Hematopoietic multipotent progenitor cell treated with erythropoietin and hydrocortisone succinate and interleukin-3 and kit ligand, for 8 days (in vitro differentiated cells): ENCODE measurements around the gene CNTRL.
"Not testable (repeated sequence)": the region's sequence is repeated elsewhere in the genome, so short reads cannot be mapped to it uniquely, and the experiment has no call there.

Experiments used
- DNase-seq: peaks from one replicate; pipeline ENCODE4 v3.0.0-alpha.2; 2015

CNTRL gene

DNA sequence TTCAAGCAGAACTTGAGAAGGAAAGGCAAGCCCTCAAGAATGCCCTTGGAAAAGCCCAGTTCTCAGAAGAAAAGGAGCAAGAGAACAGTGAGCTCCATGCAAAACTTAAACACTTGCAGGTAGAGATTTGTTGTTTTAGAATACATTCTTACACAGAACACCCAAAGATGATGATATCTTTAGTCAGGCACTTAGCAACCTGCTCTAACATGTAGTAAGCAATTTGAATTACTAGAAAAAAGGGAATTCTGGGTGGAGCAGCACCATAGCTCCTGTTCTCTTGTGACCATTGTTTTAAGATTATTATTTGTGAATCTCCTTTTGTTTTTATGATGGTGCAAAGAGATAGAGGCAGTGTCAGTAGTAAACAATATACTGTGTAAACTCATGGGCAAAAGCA is 63.8 kb downstream of the CNTRL start:
- no peak for DNase-seq

DNA sequence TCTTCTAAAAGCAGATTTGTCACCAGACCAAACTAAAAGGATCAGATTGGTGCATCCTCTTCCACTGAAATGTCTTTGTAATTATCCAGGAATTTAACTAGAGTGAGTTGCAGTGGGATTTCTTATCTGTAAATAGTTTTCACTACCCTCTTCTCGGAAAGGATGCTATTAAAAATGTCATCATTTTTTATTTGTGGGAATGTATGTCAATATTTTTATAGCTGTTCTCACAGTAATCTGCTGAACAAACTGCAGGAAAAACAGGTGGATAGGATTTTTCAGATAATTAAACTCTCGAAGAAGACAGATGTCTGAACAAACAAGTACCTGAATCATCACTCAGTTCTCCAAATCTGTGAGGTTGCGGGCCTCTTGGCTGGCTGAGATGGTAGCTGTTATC is 64.2 kb downstream of the CNTRL start:
- DNase-seq: no peak

DNA sequence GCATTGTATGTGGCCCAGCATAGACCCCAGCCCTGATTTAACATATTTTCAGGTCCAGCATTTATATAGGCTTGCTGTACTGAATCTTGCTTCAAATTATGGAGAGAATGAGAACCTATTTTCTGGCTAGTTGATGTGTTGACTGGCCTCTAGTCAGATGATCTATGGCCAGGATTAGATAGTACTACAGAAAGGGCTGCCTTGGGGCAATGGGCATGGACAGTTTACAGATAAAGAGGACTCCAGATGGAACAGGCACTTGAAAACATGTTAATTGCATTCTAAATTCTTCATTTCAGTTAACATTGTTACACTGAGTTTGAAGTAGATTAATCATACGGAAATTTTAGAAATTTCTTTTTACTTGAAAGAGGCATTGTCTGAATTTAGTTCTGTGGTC is 65.4 kb downstream of the CNTRL start:
- no peak for DNase-seq

DNA sequence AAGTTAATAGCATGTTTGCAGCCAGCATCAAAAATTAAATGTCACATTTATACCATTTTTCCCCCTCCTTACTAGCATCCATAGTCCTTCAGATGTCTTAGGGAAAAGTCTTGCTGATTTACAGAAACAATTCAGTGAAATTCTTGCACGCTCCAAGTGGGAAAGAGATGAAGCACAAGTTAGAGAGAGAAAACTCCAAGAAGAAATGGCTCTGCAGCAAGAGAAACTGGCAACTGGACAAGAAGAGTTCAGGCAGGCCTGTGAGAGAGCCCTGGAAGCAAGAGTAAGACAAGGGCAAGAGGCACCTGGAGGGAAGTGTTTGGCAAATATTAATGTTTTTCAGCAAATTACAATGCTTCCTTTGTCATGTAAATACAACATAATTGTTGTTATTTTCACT is 66.6 kb downstream of the CNTRL start:
- DNase-seq: no peak

DNA sequence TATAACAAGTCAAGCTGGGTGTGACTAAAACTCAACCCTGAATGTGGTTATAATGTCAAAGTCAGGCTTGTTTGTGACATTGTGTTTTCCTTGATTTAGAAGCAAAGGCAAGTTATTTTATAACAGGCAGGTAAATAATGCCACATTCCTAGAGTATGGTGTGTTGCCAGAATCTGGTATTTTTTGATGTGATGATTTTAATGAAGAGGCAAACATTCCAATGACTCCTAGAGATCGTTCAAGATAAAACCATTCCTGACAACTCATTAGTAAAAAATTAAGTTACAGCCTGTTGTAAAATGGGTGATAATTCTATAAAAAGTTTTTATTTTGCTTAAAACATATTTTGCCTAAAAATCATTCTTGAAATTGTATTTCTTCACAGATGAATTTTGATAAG is 67.0 kb downstream of the CNTRL start:
- DNase-seq: no peak

DNA sequence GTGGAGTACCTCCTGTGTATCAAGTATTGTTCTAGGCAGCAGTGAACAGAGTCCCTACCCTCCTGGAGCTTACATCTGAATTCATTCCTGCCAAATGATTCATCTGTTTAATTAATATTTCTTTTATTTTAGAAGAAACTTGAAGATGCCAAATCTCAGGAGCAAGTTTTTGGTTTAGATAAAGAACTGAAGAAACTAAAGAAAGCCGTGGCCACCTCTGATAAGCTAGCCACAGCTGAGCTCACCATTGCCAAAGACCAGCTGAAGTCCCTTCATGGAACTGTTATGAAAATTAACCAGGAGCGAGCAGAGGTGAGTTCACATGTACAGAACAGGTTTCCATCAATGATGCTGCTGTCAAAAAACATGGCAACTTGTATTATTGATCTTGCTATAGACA is 69.0 kb downstream of the CNTRL start:
- peak; percentile 62 for DNase-seq

DNA sequence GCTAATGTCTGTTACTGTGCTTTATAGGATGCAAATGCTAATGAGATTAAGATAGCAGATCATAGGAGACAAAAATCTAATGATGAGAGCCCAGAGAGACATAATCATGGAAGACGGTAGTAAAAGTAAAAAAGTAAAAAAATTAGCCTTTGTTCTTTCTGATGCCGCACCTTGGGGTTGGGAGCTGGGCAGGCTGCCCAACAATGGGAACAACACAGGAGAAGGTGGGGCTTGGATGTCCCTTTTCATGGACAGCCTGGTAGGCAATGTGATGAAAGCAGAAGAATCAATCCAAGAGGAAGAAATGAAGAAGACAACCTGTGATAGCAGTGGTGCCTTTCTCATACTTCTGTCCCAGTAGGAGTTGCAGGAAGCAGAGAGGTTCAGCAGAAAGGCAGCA is 69.7 kb downstream of the CNTRL start:
- no peak for DNase-seq

DNA sequence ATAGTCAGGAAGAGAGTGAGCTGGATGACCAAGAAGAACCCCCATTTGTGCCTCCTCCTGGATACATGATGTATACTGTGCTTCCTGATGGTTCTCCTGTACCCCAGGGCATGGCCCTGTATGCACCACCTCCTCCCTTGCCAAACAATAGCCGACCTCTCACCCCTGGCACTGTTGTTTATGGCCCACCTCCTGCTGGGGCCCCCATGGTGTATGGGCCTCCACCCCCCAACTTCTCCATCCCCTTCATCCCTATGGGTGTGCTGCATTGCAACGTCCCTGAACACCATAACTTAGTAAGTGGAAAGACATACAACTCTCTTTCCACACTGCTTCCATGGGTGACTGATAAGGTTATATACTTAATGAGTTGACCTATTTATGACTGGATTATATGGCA is 75.4 kb downstream of the CNTRL start:
- DNase-seq: no peak

DNA sequence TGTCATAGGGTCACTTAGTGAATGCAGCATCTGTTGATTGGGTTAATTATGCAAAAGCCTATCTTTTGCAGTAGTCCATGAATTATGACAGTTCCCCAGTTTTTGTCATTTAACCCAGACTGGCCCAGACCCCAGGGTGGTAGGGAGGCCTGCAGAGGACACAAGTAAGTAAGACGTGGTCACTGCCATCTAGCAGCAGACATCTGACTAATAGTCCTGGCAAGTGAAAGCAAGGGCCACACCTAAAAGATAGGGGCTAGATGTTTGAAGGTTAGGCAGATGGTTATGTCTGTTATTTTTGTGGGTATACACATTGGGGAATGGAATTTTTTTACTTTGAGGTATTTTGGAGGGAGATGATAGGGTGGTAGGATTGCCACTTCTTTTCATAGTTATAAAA is 78.9 kb downstream of the CNTRL start:
- DNase-seq: peak; percentile 77

DNA sequence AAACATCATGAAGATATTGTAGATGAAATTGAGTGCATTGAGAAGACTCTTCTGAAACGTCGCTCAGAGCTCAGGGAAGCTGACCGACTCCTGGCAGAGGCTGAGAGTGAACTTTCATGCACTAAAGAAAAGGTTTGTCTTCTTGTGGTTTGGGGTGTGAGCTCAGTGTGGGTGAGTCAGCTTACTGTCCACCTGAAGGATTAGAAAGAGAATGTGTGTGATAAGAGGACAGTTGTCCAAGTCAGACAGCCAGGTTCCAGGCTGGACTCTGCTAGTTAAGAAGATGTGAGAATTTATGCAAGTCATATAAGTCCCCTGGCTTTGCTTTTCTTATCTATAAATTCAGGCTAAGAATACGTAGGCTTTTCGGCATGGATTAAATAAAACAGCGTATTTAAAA is 80.0 kb downstream of the CNTRL start:
- peak; percentile 76 for DNase-seq

DNA sequence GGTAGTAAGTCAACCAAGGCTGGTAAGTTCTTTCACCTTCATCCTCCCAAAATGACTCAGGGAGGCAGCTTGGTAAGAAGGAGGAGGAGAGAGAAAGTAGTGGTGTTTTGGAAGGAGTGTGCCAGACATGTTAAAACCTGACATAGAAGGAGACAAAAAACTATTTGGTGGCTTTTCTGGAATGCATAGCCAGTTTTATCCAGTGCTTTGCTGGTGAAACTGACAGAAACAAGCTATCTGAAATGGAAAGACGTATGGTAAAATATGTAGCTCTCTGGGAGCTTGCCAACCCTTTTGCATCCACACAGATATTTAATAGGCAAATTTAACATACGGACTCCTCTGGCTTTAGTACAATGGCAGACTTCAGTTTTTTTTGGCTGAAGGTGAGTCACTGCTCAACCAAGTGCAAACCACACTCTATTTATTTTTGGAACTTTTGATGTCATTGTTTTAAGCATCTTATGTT is 81.5 kb downstream of the CNTRL start:
- DNase-seq: no peak

DNA sequence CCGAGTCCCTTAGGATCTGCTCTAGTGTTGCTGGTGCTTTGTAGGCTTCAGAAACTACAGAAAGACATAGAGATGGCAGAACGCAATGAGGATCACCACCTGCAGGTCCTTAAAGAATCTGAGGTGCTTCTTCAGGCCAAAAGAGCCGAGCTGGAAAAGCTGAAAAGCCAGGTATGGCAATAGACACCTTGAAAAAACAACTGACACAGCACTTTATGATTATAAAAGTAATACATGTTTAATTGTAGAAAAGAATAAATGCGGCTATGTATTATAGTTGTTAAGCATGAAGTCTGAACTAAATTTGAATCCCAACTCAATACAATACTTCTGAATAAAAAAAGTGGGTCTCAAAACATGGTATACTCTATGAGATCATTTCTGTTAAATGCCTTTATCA is 83.2 kb downstream of the CNTRL start:
- no peak for DNase-seq

DNA sequence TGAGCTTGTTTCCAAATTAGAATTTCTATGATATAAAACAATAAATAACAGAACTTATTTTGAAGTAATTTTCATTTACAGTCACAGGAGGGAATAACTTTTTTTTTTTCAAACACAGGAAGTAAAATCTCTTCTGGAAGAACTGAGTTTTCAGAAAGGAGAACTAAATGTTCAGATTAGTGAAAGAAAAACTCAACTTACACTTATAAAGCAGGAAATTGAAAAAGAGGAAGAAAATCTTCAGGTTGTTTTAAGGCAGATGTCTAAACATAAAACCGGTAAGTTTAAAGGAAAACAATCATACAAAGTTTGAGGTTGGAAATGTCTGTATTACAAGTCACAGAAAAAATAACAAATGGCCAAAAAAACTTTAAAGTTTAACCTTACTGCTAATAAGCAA is 85.3 kb downstream of the CNTRL start:
- DNase-seq: no peak

DNA sequence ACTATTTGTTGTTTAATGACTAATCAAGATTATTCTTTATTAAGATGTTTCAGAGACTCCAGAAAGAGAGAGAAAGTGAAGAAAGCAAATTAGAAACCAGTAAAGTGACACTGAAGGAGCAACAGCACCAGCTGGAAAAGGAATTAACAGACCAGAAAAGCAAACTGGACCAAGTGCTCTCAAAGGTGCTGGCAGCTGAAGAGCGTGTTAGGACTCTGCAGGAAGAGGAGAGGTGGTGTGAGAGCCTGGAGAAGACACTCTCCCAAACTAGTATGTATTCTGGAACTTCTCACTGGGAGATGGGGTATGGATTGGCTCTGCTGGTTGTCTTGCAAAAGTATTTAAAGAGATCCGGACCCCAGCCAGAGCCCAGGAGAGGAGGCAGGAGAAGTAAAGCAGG is 93.3 kb downstream of the CNTRL start:
- DNase-seq: no peak

DNA sequence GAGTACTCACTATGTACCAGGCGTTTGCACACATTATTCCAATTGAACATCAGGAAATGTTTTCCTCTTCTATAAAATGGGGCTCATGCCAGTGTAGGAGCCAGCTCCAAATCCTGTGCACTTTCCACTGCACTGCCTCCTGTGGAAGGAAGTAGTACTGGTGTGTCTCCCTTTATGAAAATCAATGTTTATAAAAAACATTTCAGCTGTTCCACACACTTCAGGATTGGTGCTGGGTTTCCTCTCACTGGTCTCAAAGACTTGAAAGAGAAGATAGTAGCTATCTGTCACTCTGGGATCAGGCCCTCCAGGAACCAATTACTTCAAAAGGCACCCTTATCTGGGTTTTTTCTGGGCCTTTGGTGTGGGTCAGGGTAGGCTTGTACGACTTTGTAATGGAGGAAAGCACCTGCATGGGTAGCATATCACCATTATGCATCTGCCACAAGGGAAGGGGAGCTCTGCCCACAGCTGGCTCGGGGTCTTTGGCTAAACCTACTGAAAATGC is 94.4 kb downstream of the CNTRL start:
- peak; percentile 41 for DNase-seq

DNA sequence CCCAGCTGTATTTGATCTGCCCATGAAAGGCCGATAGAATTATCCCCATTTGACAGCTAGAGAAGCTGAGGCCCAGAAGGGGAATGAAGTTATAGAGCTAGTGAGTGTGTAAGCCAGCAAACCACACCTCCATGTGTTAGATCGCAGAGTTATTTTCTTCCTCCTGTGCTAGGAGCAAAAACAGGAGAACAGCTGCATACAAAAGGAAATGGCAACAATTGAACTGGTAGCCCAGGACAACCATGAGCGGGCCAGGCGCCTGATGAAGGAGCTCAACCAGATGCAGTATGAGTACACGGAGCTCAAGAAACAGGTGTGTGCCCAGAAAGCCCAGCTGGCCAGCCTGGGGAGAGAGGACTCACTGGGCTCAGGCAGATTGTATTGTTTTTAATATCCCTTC is 96.5 kb downstream of the CNTRL start:
- DNase-seq: no peak

DNA sequence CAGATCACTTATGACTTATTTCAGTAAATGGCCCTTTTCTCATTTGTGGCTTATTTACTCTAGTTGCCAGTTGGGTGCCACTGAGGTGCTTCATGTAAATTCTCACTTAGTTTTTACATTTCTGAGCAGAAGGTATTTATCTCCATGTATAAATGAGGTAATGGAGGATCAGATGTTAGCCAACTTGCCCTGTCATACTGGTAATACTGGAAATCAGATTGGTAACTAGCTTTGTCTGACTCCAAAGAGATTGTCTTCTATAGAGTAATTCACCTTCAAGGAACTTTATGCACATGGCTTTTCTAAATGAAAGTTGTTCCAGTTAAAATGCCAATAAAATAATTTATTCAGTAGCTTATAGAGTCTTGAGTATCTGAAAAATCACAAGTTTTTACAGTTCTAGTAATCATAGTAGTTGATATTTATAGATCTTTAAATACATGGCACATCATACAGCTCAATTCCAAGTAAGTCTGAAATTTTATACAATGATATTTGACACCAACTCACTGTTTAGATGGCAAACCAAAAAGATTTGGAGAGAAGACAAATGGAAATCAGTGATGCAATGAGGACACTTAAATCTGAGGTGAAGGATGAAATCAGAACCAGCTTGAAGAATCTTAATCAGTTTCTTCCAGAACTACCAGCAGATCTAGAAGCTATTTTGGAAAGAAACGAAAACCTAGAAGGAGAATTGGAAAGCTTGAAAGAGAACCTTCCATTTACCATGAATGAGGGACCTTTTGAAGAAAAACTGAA is 98.2 kb downstream of the CNTRL start:
- no peak for DNase-seq

DNA sequence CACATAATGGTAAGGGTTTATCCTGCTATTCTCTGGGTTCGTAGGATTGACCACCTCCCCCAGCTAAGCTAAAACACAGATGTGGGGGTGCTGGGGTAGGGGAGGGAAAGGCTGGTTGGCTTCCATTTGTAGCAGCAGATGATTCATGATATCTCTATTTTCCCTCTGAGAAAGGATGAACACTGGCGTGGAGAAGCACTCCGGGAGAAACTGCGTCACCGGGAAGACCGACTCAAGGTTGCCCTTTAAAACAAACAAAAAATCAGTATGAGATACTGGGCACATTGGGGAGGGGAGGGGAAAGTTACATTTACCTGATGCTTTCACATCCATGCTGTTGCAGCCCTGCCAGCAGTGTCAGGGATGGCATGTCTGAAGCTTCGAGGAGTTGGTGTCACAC is 98.7 kb downstream of the CNTRL start:
- DNase-seq: no peak

DNA sequence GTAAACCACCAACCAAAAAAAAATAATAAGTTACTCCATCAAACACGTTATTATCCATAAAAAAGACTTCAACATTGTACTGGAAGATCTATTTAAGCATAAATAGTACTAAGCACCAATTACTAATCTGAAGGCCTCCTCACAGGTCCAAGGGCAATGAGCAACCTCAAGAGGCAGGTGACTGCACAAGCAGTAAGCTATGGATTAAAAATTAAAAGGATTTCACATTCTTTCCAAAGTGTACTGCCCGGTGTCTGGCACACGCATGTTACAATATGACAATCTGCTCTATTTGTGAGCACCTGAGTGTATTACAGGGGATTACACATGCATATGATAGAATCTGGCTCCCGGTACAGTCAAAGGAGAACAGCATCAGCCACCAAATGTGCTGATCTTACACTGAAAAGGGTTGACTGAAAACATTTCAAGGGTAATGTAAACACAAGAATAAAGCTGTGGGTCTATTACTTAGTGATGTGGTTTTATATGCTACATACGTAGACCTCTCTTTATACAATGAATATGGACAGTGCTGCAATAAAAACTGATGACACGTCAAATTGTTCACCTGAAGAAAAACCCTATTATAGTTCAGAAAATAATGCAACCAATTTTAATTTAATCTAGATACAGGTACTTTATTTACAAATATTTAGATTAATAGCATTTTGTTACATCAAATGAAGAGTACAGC is 104.1 kb downstream of the CNTRL start:
- no peak for DNase-seq

DNA sequence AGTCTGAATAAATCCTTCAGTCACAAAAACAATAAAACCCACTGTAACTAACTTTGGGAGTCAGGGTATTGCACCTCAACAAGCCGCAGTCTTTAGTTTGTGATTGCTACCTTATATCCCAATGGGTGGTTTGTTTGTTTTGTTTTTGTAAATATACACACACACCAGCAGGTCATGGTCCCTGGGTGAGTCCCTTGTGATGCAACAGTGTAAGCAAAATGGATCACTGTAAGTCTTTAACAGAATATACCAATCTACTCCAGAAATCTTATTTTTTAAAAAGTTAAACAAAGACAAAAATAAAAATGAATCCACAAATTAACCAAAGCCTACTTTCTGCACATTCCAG is 104.6 kb downstream of the CNTRL start:
- not testable (repeated sequence) for DNase-seq

DNA sequence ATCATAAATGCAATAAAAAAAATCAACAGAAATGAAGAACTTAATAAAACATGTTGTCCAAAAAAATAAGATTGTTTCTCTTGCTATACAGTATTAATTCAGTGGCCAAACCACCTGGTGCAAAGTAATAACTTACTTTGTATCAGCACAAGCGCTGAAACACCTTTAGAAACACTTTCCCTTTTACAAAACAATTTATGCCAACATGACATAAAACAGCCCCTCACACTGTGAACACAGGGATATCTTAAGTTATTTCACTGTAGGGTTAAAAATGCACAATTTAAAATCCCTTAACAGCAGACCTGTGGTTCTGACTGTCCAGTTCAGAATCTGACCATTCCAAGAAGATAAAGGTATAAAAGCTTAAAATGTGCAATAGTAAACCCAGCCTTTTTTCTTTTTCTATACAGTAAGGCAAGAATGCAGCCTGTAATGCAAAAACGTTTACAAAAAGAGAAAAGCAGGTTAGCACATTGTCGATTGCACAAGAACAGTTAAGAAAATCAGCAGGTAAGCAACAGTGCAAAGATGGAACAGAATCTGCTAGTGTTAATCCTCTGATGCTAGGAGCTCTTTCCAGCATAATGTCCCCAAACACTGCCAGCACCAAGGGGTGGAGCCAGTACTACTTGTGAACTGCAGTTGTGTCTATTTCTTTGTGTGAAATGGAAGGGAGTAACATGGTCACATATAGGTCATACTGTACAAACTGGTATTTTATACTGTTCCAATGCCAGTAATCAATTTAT is 105.4 kb downstream of the CNTRL start:
- no peak for DNase-seq

DNA sequence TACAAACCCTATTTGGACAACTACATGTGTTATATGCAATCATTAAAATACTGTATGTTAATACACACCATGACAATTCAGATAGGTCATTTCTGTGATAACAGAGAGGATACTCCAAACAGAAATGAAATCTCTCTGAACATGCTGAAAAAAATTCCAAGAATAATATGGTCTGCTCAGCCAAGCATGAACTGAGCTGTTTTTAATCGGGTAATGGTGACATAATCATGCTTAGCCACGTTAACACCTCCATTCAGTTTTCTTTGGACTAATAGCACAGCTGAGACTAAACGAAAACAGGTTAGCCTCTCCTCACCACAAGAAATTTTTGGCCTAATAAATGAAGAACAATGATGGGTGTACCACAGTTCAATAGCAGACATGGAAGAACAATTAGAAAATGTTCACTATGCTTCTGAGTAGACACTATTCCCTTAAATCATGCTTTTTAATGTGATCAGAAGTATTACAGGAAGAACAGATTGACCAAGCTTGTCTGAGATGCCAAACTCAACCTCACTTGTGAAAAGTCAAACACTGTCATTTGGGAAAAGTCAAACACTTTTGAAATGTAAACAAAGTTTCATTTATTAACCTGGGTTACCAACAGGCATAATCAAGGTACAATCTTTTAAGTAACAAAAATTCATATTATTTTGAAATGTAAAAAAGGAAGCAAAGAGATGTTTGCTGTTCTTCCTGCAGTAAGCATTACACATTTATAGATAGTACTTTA is 107.5 kb downstream of the CNTRL start:
- no peak for DNase-seq

DNA sequence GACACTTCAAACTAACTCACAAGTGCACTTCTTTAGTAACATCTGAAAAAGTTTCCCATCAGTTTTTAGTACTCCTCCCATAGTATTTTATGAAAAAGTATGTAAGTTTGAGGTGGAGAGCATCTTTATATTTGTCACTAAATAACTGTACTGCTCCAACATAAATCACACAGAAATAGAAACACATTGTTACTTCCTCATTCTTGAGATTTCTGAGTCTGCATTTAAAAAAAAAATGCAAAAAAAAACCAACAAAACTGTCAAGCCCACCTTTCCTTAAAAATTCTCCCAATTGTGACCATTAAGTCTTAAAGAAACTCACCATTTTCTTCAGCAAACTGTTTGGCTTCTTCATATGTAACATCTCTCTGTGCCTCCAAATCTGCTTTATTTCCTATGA is 108.2 kb downstream of the CNTRL start:
- DNase-seq: no peak
